Measurements from ENCODE around the gene KIAA0232.

GRCh38 chr4:6742507-6742906 lies 40.0 kb upstream of the KIAA0232 start:
- TF ChIP-seq CTCF (IDR thresholded peaks at IDR 0.05) (no peak), POLR2AphosphoS5 (IDR thresholded peaks at IDR 0.05) (no peak), POLR2A (IDR thresholded peaks at IDR 0.05) (no peak)

All from gastroesophageal sphincter (tissue), 3 donors.